Measurements from ENCODE around the gene AP4S1. TPM values are rescaled to one million over a fixed set of nuclear protein-coding genes. Genes with fewer than 3 reads are reported as not detected.

The AP4S1 gene
- total and polyA plus RNA-seq, 2 of the 8 experiments (the other 6 are each of a cell fraction or from before 2014, with no cell fraction given), result 2.8 to 9.9 TPM

DNA sequence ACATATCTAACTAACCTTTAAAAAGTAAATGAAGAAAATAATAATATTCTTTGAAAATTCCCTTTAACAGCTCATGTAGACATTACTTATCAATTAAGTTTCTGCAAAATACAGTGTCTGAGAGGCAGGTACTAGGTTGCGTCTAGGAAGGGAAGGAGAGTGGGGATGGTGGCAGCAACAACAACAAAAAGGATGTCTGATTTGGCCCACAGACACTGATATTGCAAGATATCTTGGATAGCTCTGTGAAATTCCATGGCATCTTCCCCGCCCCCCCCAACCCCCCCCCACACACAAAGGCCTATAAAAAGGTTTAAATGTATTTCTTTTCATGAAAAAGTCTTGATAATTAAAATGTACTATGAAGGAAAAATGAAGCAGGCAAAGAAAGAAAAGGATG lies 41.6 kb upstream of the AP4S1 start (continued):
- TF ChIP-seq POLR2A (IDR thresholded peaks at IDR 0.05; ENCODE audit: control extremely low read depth in 1 of 2, low read depth in 2 of 2, low read length in 2 of 2) (no peak), PHF8 (conservative IDR thresholded peaks at IDR 0.05; ENCODE audit: low read depth, low read length) (no peak), JUN (IDR thresholded peaks at IDR 0.05; ENCODE audit: low read depth, low read length) (no peak)
